HG03378 (cell line): ENCODE data around the gene LRRTM2.

Experiments
- ATAC-seq: cut with Tn5 transposase; IDR thresholded peaks from one replicate; pipeline ENCODE4 v1.9.1; 2021; ENCODE audit warnings: mild to moderate bottlenecking, moderate library complexity; ENCODE audit not compliant: unreplicated experiment

LRRTM2 gene

GRCh38 chr5:138883211-138883610 is 8.1 kb upstream of the LRRTM2 start:
- ATAC-seq, result no peak

GRCh38 chr5:138878437-138879235 is 3.5 kb upstream of the LRRTM2 start:
- no peak for ATAC-seq

- no peak for ATAC-seq
Measured at GRCh38 chr5:138876811-138877210, 1.7 kb upstream of the LRRTM2 start.

- no peak for ATAC-seq
Measured at GRCh38 chr5:138875946-138876345, 811 bp upstream of the LRRTM2 start.

GRCh38 chr5:138875552-138875875 is 379 bp upstream of the LRRTM2 start:
- ATAC-seq, result no peak

GRCh38 chr5:138874241-138874640 is 894 bp downstream of the LRRTM2 start:
- no peak for ATAC-seq

GRCh38 chr5:138873466-138874221 is 1.5 kb downstream of the LRRTM2 start:
- ATAC-seq, result no peak

GRCh38 chr5:138872841-138873465 is 2.2 kb downstream of the LRRTM2 start:
- no peak for ATAC-seq

GRCh38 chr5:138870611-138871010 is 4.5 kb downstream of the LRRTM2 start:
- no peak for ATAC-seq

- no peak for ATAC-seq
Measured at GRCh38 chr5:138869763-138870500, 5.2 kb downstream of the LRRTM2 start.

GRCh38 chr5:138869038-138869437 is 6.1 kb downstream of the LRRTM2 start:
- ATAC-seq, result no peak

GRCh38 chr5:138867011-138867410 is 8.1 kb downstream of the LRRTM2 start:
- no peak for ATAC-seq

- no peak for ATAC-seq
Measured at GRCh38 chr5:138853132-138853531, 22.0 kb downstream of the LRRTM2 start.

GRCh38 chr5:138850865-138851435 is 24.2 kb downstream of the LRRTM2 start:
- ATAC-seq, result no peak

- ATAC-seq, result no peak
Measured at GRCh38 chr5:138849882-138850281, 25.3 kb downstream of the LRRTM2 start.

- no peak for ATAC-seq
Measured at GRCh38 chr5:138849439-138849838, 25.7 kb downstream of the LRRTM2 start.

- ATAC-seq, result no peak
Measured at GRCh38 chr5:138844812-138845513, 30.2 kb downstream of the LRRTM2 start.

- no peak for ATAC-seq
Measured at GRCh38 chr5:138844125-138844461, 31.0 kb downstream of the LRRTM2 start.

GRCh38 chr5:138843316-138844124 is 31.6 kb downstream of the LRRTM2 start:
- ATAC-seq, result no peak

- ATAC-seq, result no peak
Measured at GRCh38 chr5:138841531-138841930, 33.6 kb downstream of the LRRTM2 start.
